SK-MEL-5 (cell line): ENCODE measurements around the gene NAXD. TPM values are rescaled to one million over a fixed set of nuclear protein-coding genes. Genes with fewer than 3 reads are reported as not detected.
A peak's percentile ranks its signal among the peaks of the same experiment; 100 is the strongest.
"Not testable (repeated sequence)": the region's sequence is repeated elsewhere in the genome, so short reads cannot be mapped to it uniquely, and the experiment has no call there.

Experiments
- DNase-seq: peaks from one replicate; pipeline ENCODE4 v3.0.0-alpha.2; 2016; ENCODE audit warnings: low read depth, low spot score
- in situ Hi-C: cut with HindIII; loops from 2 replicates; pipeline ENCODE4 v1.10.0; 2016; ENCODE audit warnings: low sequenced_read_pairs, high pct_unique_total_duplicates, low pct_unique_long_range_greater_than_20kb
- total RNA-seq: library from RNA; depleted of rRNA; stranded (reverse); fragments of >200 nt; shearing (Covaris generic); gene quantifications from 2 replicates; pipeline ENCODE4 v1.2.3, GENCODE V29; 2014

The NAXD gene
- total RNA-seq, 1 experiment from 2014 or later = 17.7 TPM

GRCh38 chr13:110669036-110669435, 53.7 kb downstream of the NAXD start:
- in situ Hi-C loops = no loop called here
- no peak for DNase-seq

DNA sequence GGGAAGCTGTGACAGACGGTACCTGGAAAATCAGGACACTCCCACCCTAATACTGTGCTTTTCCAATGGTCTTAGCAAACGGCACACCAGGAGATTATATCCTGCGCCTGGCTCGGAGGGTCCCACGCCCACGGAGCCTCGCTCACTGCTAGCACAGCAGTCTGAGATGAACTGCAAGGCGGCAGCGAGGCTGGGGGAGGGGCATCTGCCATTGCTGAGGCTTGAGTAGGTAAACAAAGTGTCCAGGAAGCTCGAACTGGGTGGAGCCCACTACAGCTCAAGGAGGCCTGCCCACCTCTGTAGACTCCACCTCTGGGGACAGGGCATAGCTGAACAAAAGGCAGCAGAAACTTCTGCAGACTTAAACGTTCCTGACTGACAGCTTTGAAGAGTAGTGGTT, 54.5 kb downstream of the NAXD start:
- DNase-seq, in situ Hi-C loops: not testable (repeated sequence)

DNA sequence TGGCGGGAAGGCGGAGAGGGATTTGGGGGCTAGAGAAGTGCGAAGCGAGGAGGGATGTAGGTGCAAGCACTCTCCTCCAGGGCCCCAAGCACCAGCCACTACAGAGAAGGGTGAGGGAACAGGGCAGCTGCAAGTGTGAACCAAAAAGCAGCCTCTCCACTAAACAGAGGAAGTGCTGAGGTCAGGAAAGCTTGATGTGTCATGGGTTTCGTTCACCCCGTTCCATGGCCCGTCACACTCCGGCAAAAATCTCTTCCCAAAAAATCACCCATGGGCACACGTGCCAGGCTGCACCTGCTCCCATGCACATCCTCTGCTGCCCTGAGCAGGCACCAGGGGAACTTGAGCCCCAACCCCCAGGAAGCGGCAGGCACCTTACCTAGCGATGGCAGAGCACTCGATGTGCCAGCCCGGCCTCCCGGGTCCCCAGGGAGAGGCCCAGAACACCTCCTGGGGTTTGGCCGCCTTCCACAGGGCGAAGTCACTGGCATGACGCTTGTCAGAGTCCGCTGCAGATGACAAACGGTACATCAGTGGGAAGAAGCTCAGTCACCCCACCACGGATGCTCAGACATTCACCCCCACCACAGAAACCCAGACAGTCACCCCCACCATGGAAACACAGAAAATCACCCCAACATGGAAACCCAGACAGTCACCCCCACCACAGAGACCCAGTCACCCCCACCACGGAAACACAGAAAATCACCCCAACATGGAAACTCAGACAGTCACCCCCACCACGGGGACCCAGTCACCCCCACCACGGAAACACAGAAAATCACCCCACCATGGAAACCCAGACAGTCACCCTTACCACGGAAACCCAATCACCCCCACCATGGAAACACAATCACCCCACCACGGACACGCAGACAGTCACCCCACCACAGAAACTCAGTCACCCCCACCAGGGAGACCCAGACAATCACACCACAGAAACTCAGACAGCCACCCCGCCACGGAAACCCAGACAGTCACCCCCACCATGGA, 61.5 kb downstream of the NAXD start:
- in situ Hi-C loops = no loop called here
- DNase-seq = no peak

DNA sequence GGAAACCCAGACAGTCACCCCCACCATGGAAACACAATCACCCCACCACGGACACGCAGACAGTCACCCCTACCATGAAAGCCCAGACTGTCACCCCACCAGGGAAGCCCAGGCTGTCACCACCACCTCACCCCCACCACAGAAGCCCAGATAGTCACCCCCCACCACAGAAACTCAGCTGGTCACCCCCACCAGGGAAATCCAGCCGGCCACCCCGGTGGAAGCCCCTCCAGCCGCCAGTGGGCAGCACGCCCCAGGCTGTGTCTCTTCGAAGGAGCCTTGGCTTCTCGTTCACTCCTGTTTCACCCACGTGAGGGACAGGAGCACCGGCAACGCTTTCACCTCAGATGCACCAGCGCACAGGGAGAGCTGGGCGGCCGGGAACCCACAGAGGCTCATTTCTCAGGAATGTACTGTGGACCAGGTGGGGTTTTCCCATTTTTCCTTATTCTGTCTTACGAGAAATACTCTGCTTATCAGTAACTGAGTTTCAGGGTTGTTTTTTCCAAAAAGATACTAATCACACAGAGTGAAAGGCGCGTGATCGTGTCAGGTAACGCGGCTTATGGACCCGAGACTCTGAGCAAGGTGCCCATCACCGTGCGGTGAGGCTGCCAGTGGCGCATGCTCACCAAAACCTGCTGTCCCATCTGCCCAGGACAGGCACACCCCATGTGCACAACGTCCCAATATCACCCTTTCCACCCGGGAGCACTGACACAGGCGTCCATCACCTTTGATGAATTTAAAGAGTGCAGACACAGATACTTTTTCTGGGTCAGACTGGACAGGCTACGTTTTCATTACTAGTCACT, 62.6 kb downstream of the NAXD start:
- in situ Hi-C loops = no loop called here
- no peak for DNase-seq

GRCh38 chr13:110680852-110681251, 65.5 kb downstream of the NAXD start:
- DNase-seq = peak; percentile 68
- in situ Hi-C loops = no loop called here

- no peak for DNase-seq
- in situ Hi-C loops = no loop called here
These were observed 66.7 kb downstream of the NAXD start for GRCh38 chr13:110681868-110682550.

GRCh38 chr13:110682746-110683145, 67.4 kb downstream of the NAXD start:
- no peak for DNase-seq
- in situ Hi-C loops = no loop called here

DNA sequence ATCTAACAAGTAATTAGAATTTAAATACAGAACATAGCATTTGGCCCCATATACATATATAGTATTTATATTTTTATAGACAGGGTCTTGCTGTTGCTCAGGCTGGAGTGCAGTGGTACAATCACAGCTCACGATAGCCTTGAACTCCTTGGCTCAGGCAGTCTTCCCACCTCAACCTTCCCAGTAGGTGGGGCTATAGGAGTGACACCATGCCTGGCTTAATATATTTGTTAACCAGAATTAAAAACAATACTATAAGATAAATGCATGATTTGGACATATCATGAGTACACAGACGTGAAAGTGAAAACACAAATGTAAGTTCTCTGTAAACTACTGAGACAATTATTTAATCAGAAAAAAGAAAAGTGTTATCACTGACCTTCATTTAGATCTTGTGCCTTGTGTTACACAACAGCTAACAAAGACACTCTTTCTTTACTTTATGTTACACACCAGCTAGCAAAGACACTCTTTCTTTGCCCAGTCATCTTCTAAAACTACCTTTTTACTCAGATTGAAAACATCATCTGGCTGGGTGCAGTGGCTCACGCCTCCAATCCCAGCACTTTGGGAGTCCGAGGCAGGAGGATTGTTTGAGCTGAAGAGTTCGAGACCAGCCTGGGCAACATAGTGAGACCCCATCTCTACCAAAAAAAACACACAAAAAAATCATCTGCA, 68.0 kb downstream of the NAXD start:
- in situ Hi-C loops = no loop called here
- peak; percentile 88 for DNase-seq

- in situ Hi-C loops = no loop called here
- no peak for DNase-seq
These were observed 68.6 kb downstream of the NAXD start for GRCh38 chr13:110683921-110684320.

- DNase-seq = no peak
- in situ Hi-C loops = no loop called here
These were observed 69.2 kb downstream of the NAXD start for GRCh38 chr13:110684388-110685056.

- in situ Hi-C loops = no loop called here
- DNase-seq = no peak
These were observed 70.1 kb downstream of the NAXD start for GRCh38 chr13:110685305-110686020.

DNA sequence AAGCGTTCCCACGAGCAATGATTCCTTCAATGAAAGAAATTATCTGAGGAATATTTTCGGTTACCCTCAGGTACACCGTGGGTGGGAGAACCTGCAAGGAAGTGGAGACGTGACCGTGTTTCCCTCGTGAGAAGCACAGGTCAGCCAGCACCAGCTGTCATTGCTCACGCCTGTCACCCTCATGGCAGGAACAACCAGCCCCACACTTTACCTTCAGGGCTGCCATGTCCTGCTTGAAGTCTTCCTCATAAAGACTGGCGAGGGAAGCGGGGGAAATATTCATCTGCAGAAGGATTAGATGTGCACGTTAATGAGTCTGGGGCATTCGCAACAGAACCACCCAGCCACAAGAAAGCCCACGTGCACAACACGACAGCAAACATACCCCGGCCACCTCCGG, 72.4 kb downstream of the NAXD start:
- DNase-seq = no peak
- in situ Hi-C loops = no loop called here

DNA sequence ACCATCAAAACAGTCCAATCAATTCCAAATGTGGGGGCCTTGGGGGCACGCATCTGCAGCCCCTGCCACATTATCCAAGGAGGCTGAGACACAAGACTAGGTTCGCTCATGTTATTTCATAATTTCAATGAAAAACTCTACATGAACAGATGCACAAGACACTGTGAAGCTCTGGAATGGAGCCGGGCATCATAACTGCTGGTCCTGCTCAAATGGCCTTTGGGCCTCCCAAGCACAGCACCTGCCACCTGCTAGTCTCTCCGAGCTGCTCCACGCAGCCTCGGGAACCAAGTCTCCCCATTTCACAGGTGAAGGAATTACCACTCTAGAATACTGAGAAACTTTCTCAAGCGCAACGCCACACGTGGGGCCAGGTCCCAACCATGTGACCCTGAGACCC, 73.7 kb downstream of the NAXD start:
- in situ Hi-C loops = no loop called here
- no peak for DNase-seq
